GM12891 (cell line): ENCODE results near the gene SMIM21.

ENCODE experiments used
- POLR2A ChIP-seq: IDR thresholded peaks from 2 replicates; pipeline ENCODE4 v1.6.1; 2011; ENCODE audit warnings: low read depth, low read length, control low read depth
- POLR2AphosphoS5 ChIP-seq: IDR thresholded peaks from 2 replicates; pipeline ENCODE4 v1.6.1; 2011; ENCODE audit warnings: low read depth, low read length, control low read depth
- TAF1 ChIP-seq: IDR thresholded peaks from 2 replicates; pipeline ENCODE4 v1.6.1; 2011; ENCODE audit warnings: low read depth, low read length, control low read depth

DNA sequence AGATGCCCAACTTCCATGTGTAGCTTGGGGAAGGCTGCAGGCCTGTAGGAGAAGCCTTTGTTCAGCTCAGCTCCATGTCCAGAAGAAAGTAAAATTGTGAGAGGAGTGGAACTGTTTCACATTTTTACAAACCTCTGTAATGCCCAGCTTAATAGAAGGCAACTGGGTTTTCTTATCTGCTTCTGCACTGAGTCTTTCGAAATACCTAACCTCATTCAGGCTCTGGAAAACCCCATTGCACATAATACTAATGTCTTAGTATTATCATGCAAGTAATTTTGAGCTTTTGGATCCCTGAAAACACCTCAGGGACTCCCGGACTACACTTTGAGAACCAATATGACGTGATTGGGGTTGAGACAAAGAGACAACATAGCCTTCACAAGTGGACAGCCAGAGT lies 5.8 kb downstream of the SMIM21 start:
- TF ChIP-seq POLR2A (no peak), POLR2AphosphoS5 (no peak), TAF1 (no peak)
